CD4-positive, alpha-beta T cell treated with Interleukin-17A for 4 hours (primary cell): ENCODE measurements around the gene HDAC4.
"Not testable (repeated sequence)": the region's sequence is repeated elsewhere in the genome, so short reads cannot be mapped to it uniquely, and the experiment has no call there.

Experiments
- DNase-seq: peaks from one replicate; pipeline ENCODE4 v3.0.0-alpha.2; 2020; ENCODE audit warnings: mixed read lengths

Gene HDAC4

DNA sequence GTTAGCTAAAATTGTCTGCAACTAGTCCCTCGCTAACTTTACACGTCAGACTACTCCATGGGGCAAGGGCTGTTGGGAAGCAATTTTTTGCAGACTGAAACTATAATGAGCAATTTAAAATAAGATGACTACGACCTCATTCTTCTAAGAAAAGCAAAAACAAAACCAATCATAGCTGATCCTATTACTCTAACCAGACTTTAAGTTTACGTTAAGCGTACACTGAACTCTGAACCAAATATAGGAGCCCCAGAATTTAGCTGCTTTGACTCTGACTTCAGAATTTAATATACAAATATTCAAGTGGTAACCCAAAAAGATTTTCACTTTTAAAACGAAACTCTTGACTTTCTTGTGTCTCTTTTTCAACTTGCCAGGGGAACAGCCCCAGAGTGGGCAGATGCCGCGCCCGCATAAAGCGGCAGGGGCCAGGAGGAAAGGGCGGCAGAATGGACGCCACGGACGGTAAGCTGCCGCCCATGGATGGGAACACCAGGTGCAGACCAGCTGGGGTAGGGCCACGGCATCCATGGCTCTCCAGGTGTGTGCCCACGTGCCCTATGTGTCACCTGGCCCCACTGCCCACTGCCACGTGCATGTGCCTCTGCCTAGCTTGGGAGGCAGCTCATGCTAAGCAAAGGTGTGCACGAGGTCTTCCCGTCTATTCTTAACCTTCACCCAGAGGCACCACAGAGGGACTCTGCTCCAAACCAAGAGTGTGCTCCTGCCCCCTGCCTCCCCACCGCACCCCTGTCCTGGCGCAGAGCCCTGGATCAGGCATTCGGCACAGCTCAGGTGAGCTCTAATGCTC is 217.6 kb downstream of the HDAC4 start:
- no peak for DNase-seq

DNA sequence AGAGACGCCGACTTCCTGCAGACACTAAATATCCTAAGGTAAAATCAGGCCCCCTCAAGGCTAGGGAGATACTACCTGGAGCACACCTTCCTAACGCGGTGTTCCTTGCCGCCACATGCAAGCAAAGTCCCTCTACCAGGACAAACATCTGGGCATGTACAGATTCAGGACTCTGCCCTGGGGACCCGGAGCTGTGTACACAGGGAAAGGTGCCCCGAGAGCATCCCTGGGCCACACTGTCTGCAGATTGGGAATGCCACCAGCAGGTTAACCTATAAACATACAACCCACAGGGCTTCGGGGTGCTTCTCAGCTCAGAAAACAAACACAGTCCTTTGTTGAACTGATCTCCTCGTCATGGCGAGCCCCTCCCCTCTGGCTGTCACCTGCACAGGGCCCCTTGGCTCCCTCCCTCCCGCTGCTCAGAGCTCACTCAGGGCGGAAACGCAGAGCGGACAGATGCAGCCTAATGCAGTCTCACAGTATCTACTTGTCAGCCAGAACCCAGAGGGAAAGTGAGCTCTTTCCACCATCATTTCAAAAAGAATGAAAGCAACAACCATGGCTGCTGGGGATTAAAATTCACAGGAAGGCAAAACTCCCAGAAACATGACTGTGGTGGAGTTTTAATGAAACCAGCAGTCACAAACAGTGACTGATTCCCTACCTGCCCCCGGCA is 218.8 kb downstream of the HDAC4 start:
- no peak for DNase-seq

- DNase-seq = no peak
These were observed 219.5 kb downstream of the HDAC4 start for GRCh38 chr2:239181074-239181902.

GRCh38 chr2:239180526-239181073 is 220.2 kb downstream of the HDAC4 start:
- DNase-seq = no peak

- DNase-seq = no peak
These were observed 220.9 kb downstream of the HDAC4 start for GRCh38 chr2:239179851-239180371.

DNA sequence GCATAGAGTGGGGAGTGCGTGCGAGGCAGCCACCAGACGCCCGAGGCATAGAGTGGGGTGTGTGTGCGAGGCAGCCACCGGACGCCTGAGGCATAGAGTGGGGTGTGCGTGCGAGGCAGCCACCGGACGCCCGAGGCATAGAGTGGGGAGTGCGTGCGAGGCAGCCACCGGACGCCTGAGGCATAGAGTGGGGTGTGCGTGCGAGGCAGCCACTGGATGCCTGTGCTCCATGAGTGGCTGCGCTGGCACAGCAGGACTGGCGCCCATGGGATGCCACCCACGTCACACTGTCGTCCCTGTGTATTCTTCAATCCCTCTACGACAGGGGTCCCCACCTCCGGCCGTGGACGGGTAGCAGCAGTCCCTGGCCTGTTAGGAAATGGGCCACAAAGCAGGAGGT is 221.9 kb downstream of the HDAC4 start:
- DNase-seq = no peak

- DNase-seq = no peak
These were observed 222.3 kb downstream of the HDAC4 start for GRCh38 chr2:239178484-239178883.

DNA sequence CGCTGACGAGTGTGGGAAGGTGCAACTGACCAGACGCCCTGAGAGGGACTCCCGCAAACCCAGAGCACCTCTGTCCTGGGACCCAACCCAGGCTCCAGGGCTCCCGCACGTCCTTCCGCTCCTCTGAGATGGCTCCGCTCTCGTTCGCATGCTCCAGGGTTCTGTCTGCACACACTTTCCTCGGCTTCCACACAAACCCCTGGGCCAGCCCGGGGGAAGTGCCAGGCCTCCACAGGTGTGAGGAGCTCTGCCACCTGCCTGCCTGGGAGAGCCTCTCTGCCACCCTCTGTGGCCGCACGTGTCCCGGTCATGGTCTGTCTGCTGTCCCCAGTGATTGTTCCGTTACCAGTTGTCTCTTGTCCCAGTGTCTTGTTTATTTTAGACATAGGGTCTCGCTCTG is 222.9 kb downstream of the HDAC4 start:
- no peak for DNase-seq

DNA sequence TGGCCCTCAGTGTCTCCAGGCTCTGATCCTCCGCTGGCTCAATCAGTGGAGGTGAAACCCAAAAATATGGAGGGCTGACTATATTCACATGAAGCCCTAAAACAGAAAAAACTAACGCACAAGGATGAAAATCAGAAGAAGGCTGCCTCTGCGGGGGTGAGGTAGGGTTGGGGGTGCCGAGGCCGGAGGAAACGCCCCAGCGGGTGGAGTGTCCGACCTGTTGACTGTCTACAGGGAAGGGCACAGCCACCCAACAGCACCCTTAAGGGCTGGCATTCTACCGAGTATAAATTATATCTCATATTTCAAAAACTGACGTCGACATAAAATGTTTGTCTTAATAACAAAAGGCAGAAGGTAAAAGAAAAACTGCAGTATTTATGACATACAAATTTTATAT is 223.5 kb downstream of the HDAC4 start:
- no peak for DNase-seq

DNA sequence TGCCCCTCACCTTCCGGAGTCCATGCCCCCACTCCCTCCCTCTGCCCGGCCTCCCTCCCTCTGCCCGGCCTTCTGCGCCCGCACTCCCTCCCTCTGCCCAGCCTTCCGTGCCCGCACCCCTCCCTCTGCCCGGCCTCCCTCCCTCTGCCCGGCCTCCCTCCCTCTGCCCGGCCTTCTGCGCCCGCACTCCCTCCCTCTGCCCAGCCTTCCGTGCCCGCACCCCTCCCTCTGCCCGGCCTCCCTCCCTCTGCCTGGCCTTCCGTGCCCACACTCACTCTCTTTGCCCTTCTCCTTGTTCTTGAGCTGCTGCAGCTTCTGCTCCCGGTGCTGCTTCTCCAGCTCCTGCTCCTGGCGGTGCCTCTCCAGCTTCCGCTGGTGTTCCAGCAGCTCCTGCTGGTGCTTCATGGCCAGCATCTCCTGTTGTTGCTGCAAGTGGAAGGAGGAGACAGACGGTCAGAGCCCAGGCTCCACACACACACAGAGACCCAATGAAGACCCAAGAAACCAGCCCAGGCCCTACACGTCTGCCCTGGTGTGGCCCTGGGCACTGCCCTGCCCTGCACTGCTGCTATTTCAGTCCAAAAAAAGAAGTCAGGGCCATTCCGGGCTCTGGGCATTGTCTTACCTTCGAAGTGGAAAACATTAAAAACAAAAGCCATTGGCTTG is 224.5 kb downstream of the HDAC4 start:
- DNase-seq = not testable (repeated sequence)

DNA sequence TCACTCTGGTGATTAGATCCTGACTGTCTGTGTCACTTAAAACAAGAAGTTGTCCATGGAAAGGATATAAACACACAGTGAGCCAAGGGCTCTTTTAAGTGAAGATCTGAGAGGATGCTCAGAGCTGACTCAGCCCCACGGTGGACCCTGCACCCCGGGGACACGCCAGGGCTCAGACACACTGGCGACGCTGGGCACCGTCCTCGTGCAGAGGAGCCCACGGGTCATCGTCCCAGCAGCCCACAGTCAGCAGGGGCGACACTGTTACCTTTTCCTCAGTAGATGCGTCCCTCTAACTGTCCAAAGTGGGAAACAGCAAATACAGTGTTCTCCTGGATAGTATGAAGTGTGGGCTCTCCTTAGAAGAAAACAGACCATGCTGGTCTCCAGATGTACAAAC is 225.6 kb downstream of the HDAC4 start:
- DNase-seq = no peak

DNA sequence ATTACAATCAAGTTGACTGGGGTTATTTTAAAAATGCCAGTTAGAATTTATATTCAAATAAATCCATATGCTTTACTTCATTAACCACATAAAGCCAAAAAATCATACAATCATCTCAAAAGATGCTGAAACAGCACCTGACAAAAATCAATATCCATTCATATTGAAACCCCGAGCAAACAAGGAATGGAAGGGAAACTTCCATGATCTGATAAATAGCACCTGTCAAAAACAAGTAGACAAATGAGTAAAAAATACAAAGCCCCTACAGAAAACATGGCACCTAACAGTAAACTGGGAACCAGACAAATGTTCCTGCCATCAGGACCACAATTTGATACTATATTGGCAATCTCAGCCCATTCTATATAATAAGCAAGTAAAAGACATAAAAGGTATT is 227.5 kb downstream of the HDAC4 start:
- DNase-seq = no peak

DNA sequence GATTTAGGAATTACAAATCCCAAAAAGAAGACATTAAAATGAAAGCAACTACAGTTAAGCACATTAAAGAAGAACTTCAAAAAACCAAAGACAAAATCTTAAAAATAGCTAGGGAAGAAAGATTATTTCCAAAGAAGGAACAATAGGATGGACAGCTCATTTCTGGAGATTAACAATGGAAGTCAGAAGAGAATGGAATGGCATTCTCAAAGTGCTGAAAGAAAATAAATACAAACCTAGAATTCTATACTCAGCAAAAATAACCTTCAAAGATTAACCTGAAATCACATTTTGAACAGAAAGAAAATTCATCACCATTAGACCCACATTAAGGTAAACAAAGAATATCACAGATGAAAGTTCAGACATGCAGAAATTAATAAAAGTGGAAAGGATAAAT is 229.2 kb downstream of the HDAC4 start:
- no peak for DNase-seq

DNA sequence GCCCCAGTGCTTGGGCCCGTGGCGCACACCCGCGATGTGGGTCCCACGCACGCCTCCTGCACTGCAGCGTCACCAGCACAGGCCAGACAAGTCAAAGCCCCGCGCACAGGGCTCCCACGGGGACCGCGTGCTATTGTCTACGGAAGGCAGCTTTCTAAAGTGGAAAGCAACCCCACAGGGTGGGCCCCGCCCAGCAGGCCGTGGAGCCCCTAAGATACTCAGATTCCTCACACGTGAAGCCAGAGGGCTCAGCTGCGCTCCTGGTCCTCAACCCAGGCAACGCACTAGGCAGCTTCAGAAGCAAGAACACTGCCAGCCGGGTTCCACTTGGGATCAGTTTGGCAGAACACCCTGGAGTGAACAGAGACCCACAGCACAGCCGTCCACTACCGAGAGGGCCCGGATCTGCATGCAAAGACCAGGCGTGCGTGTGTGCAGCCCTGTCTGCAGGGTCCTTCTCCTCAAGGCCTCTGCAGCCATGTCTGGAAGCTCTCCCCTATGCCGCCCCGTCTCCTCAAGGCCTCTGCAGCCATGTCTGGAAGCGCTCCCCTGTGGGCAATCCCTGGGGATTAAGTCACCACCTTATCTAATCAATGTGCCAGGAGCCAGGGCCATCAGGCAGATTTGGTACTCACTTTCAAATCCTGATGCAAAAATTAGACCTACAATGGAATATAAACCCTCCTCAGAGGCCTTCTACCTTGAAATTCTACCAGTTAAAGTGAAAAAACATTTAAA is 231.3 kb downstream of the HDAC4 start:
- no peak for DNase-seq

DNA sequence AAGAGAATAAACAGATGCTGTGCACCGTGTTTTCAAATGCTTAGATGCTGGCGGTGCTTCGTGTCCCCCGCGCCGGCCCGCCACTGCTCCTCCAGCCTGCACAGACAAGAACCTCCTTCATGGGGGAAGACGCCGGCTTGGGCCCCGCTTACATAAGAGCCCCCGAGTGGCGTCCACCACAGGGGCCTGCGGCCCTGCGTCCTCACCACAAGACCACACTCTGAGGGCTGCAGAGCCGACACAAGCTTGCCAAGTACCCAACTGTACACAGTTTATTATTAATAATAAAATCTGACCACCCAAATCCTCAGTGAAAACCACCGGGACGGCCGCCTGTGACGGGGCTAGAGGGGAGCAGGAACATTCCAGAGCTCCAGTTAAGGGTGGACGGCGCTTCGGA is 232.2 kb downstream of the HDAC4 start:
- no peak for DNase-seq

GRCh38 chr2:239167766-239168444 is 232.9 kb downstream of the HDAC4 start:
- no peak for DNase-seq

DNA sequence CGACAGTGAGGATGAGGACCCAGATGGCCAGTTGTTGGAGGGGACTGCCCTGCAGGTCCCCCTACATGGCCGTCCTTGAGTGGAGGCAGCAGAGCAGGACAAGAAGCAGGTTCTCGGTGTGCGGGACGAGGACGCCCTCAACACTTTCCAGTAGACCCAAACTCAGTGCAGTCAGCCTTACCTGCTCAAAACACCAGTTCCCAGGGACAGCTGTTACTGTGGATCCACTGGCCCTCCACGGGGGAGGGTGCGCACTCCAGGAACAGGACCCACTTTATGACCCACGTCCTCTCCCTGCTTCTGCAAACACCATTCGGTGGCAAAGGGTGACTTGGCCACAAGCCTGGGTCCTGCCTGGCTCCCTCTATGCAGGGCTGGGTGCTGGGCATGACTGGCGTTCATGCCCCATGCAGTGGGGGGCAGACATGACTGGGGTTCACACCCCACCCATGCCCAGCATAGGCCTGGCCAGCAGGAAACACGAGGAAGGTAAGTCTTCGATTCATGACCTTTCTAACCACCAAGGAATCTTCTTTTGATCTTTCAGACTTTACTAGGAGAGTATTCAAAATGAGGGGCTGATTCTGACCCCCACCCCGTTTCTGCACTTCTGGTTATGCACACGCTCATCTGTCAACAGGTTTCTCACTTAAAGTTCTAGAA is 233.7 kb downstream of the HDAC4 start:
- DNase-seq = no peak

- no peak for DNase-seq
These were observed 234.5 kb downstream of the HDAC4 start for GRCh38 chr2:239166201-239166834.

DNA sequence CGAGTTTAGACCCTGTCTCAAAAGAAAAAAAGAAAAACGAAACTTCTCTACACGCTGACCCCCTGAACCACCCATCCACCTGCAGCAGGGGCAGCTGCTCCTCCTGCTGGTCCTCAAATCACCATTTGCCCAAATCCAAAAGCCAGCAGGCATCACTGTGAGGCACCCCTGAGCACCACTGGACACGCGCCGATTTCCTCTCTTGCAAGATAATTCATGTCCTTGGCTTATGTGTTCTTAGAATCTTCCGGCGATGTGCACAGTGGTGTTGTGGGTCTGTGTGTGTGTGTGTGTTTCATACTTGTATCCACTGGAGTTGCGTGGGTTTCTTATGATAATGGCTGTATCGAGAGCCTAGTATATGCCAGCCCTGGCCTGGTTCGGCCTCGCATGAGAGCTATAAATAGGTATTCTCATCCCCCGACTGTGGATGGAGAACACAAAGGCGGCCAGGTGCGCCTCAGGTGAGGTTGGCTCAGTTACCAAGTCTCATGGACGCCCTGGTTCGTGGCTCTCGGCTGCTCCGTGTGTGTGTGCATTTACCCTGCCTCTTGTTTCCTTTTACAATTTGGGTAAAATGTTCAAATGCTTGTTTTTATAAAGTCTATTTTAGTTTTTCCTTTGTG is 235.5 kb downstream of the HDAC4 start:
- no peak for DNase-seq
